GM04503 (cell line): ENCODE results near the gene MRGPRD.

Experiments used
- DNase-seq: peaks from one replicate; pipeline ENCODE4 v3.0.0-alpha.2; 2012; ENCODE audit warnings: low read depth

Gene MRGPRD, protein sequence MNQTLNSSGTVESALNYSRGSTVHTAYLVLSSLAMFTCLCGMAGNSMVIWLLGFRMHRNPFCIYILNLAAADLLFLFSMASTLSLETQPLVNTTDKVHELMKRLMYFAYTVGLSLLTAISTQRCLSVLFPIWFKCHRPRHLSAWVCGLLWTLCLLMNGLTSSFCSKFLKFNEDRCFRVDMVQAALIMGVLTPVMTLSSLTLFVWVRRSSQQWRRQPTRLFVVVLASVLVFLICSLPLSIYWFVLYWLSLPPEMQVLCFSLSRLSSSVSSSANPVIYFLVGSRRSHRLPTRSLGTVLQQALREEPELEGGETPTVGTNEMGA

DNA sequence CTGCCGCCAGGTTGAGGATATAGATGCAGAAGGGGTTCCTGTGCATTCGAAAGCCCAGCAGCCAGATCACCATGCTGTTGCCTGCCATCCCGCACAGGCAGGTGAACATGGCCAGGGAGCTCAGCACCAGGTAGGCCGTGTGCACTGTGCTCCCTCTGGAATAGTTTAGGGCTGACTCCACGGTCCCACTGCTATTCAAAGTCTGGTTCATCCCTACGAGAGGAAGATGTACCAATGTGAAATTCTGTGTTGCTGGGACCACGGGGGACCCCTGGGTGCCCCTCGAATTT, at the start of gene MRGPRD:
MRGPRD (minus strand) TSS at position 211 of the 290 bp plus-strand sequence; CDS start at position 211, 0 bp downstream.
- DNase-seq, result no peak

DNA sequence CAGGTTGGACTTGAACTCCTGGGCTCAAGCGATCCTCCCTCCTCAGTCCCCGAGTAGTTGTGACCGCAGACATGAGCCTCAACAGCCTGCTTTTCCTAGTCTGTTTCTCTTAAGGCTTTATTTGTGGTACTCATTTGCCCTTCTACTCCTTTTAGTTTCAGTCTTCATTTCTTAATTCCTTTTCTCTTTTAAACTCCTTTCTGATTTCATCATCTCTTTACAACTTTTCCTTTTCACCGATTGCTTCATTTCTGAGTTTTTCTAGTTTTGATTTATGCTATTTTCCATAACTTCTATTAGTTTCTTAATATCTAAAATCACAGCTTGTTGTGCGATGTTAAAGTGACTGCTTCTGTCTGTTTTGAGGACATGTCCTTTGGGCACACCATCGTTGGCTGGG, 49.5 kb upstream of the MRGPRD start:
- DNase-seq, result no peak

DNA sequence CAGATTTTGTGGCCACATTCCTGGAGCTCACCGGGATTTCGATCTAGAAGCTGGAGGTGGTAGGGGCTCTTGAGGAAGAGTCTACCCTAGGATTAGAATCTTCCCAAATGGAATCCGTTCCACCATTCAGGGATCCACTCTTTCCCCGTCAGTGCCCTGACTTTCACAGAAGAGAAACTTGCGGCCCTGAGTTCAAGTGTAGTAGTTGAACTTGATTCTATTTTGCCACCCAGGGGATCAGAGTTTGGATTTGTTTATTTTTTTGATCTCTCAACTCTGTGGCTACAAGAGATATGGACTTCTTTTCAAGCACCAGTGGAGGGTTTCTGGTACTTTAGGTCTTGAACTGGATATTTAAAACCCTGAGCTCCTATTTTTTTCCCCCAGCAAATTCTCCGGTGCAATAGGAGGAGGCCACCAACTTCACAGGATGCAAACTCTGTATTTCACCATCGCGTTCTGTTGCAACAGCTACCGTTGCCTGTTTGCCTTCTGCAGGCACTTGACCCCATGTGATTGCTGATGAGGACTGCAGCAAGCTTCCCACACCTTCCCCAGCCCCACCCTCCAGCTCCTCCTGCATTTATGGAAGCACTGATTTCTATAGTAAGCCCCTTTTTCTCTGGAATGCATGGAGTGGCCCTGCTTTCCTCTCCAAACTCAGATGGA, 47.1 kb upstream of the MRGPRD start:
- DNase-seq, result no peak

DNA sequence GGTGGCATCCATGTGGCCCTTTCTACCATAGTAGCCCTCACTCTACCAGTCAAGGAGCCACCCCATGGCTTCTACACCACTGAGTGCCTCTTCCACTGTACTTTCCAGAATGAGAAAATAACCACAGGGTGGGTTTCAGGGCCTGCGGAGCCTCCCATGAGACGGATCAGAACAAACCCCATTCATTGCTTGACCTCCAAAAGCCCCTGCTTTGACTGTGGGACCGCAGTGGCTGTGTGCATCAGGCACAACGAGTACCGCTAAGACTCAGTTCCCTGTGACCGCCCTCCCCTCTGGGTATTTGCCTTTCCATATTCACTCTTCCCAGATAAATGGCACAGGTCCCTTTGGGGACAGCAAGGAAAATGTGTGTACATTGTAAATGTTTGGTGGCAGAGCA, 43.7 kb upstream of the MRGPRD start:
- DNase-seq, result no peak

DNA sequence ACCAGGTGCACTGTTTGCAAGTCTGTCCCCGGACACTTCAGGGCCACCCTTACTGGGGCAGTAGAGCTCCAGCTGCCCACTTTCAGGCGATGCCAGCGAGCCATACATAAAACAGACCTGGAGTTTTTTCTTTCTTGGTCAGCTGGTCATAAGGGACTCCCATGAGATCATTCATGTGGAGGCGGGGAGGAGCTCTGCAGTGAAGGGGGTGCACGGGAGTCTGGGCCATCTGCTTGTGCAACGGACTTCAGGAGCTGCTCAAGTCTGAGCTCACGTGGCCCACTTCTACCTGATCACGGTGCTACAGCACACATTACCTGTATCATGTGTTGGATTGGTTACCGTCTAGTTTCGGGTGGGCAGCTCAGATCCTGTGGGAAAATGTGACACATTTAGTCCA, 41.5 kb upstream of the MRGPRD start:
- DNase-seq, result no peak

DNA sequence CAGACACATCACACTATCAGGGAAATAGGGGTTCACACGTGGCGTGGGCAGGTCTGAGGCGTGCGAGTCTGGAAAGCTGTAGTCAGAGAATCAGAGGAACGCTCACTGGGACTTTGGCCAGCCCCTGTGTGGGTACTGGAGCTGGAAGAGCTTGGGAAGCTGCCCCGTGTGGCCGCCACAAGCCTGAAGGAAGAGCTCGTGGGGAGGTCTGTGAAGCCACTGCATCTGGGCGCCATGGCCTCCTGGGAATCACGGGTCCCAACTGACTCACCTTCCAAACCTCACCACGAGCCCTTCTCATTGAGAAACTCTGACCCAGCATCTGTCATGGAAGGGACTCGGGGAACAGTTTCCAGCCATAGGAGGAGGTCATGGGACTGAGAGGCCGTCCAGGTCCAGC, 38.1 kb upstream of the MRGPRD start:
- DNase-seq, result peak; percentile 68

DNA sequence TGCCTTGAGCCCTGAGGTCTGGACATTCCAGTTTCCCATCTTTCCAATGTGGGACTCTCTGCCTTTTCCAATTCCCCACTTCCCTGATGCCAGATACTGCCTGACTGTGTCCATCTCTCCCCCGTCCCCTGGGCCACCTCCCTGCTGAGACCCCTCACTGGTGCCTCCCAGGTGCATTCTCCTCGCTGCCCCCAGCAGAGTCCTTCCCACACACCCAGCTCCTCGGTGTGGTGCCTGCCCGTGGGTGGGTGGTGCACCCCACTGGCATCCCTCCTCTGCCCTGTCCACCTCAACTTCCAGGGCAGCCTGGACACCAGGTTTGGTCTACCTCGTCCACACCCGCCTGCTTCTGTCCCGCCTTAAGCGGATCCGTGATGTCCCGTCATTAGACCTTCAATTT, 37.2 kb upstream of the MRGPRD start:
- no peak for DNase-seq

DNA sequence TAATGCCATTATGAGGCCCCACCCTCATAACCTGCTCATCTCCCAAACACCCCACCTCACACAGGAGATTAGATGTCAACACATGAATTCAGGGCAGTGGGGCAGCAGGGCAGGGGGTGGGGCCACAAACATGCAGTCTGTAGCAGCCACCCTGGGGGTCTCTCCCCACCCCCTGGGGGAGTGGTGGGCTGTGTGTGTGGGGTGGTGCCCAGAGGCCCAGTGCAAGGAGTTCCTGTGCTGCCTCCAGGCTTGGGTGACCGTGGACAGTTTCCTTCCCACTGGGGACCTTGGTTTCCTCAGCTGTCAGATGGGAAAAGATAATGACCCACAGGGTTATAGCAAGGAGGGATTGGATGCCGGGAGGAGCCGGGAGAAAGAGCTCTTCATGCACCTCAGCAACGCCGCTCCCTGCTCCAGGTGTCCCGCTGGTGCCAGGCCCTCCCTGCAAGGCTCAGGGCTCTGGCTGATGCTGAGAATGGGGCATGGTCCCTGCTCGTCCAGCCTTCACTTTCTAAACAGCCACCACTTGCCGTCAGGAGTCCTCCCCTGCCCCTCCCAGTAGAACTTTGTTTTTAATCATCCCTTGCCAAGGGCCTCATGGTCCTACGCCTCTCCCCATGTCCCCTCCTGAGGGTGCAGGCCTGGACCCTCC, 34.2 kb upstream of the MRGPRD start:
- no peak for DNase-seq

DNA sequence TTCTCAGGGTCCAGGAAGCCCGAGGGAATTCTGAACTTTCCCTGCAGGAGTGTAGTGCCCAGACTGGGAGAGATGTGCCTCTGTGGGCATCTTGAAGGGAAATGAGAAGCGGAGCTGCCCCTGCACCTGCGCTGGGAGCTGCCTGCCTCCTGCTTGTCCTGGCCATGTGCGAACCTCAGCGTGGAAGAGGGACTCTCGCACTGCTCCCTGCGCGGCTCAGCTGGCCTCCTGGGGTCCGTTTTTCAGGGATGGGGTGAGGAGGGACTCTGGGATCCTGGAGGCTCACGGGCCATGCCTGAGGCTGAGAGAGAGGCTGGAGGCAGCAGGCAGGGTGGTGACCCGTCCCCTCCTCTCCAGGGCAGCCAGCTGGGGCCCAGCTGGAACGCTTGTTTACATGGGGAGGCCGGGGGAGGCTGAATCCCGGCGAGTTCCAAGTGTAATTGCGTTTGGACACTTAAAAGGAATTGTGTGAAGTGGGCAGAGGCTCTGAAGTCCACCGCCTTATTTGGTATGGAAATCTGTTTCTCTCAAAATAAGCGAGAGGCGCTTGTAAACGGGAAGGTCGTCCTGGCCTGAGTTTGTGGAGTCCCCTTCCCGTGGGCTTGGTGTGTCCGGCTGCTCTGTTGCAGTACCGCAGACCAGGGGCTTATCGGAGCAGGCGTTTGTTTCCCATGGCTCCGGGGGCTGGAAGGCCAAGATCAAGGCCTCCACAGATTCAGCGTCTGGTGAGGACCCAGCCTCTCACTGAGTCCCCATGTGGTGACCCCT, 33.5 kb upstream of the MRGPRD start:
- DNase-seq, result no peak

DNA sequence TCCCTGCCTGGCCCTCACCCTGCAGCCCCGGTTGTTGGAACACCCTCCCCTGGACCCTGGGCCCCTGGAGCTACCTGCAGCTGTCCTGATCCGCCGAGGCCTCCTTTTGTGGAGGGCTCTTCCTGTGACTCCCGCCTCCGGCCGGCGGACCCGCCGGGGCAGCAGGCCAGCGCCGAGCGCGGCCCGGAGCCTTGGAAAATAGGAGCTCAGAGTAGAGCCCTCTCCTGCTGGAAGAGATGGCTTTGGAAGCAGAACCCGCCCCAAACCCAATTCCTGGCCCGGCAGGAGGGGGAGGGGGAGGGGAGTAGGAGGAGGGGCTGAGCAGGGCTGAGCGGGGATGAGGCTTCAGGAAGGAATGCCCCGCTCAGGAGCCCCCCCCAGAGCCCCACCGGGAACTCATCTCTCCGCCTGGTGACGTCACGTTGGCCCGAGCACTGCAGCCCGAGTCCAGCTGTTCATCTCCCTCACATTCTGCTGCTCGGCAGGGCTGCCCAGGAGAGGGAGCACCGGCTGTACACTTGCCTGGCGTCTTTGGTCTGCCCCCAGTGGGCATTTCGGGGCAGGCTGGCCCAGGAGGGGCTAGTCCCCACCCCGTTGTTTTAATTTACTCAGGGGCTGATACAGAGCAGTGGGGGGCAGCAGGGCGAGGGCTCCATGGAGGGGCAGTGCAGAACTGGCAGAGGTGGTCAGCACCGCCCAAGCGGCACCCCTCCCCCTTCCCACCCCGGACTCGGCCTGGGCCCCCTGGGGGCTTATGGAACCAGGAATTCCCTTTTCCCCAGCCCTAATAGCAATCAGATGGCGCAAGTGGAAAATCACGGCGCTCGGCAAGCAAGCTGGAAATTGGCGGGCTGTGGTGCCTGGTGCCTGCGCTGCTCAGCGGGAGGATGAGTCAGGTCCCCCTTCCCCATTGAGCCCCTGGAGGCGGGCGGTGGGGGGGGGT, 32.5 kb upstream of the MRGPRD start, which contains the start of gene MRGPRF:
MRGPRF (minus strand) TSS at position 238 of the 943 bp plus-strand sequence. CDS start 3,345 bp downstream, outside the sequence.
- DNase-seq, result no peak

DNA sequence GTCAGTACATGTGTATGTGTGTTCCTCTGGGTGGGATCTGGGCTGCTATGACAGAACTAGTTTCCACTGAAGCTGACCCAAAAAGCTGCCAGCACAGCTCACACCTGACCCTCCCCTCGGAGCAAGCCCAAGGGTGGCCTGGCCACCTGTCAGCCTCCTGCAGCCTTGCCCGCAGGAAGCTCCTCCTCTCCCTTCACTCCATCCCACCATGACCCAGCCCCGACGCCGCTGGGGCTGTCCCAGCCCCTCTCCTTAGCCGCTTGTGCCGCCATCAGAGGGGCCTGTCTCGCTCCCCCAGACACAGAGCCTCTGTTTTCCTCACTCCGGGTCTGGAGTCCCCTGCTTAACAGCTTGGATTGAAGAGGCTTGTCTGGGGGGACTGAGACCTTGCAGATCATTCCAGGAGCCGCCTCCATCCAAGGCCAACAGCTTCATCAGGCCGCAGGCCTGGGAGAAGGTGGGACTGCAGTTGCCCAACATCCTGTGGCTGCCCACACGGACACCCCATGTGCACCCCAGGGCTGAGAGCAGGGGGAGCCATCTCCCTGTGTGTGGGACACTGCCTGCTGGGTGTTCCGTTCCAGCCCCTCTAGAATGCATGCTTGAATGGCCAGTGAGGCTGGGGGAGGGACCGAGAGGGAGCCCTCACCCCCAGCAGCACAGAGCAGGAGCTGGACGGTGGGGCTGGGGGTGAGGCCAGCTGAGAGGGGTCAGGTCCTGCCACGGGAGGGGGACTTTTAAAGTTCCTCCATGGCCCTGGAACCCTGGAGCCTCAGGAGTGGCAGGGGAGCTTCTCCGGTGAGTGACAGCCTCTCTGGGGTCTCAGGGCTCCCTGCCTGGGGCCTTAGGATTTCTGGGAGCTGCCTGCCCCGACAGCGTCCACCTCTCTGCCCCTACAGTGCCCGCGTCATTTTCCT, 31.6 kb upstream of the MRGPRD start:
- no peak for DNase-seq

DNA sequence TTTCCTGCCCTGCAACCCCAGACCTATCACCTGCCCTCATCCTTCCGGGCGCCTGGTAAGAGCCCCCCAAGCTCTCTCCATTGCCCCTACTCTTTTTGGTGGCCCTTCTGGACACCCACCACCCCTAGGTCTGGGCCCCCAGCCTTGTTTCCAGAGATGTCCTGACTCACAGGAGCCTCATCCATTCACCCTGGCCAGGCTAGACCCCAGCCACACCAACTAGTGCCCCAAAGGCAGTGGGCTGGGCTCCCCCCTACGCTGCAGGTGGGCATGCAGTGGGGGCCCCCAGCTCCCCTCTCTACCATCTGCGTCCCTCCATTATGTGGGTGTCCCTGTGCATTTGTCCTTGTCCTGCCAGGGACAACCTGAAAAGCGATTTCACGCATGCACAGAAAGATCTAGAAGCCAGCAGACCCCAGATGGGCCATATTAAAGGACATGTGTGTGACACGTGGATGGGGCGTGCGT, 30.9 kb upstream of the MRGPRD start:
- no peak for DNase-seq

DNA sequence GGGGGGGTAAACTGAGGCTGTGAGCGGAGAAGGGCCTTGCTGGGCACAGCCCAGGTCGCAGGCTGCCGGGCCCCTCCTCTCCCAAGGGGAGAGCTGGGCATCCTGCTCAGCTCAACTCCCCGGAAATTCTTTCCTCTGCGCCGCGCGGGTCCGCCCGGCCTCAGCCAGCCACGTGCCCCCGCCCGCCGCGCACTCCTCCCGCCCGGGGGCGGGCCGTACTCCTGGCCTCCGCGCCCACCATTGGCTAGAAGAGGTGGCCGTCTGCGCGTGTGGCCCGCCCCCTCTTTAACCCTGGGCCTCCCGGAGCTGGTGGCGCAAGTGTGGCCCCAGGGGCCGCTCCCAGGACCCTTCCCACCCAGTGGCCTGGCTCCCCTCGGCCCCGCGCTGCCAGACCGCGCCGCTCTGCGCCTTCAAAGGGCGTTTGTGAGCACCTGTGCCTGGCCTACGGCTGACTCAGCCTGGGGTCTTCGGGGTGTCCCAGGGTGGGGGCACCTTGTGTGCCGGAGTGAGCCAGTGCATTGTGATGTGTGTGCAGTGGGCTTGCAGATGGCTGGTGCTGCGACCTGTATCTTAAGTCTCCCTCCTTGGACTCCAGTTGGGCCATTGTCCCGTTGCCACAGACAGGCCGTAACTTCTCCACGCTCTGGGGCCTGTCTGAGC, 30.3 kb upstream of the MRGPRD start:
- DNase-seq, result no peak

DNA sequence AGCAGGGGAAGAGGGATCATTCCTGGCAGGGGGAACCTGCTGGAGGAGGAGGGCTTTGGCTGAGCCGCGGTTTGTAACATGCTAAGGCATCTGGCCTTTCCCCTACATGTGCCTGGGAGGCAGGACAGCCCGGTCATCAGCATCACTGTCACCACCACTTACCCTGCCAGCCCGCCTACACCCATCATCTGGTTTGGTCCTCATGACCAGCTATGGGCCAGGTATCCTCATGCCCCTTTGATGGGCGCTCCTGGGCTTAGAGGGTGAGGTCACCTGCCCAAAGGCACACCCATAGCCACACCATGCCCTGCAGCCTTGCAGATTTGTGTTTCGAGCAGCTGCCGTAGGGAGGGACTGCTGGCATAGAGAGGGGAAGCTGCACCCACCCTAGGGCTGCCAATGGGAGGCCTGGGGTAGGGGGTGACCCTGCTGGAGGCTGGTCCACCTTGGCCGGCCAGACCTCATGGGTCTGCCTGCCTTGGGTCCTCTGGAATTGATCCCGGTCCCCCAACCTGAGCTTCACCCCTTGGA, 29.6 kb upstream of the MRGPRD start:
- DNase-seq, result no peak

DNA sequence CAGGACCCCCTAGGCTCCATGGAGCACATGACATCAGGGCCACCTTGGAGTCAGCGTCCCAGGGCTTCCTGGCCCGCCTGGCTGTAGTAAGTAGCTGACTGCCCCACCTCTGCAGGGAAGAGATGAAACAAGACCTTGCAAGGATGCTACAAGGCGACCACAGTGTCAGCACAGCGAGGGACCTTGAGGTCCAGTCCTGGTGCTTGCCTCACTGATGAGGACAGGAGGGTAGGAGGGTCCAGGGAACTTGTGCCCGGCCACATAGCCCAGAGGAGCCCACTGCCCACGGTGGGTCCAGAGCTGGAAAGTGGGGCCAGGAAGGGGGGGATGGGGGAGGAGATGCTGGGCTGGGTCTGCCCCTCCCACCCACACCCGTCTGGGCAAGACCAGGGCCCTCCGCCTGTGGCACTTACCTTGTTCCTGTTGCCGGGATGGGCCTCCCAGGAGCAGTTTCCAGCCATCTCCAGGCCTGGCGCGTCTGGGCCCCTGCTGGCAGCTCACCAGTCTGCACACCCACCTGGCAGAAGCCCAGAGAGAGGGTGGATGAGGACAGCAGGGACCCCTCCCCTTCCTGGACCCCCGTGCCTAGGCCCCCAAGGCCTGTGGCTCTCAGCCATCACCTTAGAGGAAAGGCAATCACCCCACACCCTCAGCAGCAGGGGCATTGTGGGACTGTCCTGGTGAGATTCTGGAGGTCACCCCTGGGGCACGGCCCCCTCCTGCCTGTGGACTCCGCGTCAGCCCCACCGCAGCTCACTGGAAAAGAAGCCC, 28.8 kb upstream of the MRGPRD start:
- DNase-seq, result no peak

DNA sequence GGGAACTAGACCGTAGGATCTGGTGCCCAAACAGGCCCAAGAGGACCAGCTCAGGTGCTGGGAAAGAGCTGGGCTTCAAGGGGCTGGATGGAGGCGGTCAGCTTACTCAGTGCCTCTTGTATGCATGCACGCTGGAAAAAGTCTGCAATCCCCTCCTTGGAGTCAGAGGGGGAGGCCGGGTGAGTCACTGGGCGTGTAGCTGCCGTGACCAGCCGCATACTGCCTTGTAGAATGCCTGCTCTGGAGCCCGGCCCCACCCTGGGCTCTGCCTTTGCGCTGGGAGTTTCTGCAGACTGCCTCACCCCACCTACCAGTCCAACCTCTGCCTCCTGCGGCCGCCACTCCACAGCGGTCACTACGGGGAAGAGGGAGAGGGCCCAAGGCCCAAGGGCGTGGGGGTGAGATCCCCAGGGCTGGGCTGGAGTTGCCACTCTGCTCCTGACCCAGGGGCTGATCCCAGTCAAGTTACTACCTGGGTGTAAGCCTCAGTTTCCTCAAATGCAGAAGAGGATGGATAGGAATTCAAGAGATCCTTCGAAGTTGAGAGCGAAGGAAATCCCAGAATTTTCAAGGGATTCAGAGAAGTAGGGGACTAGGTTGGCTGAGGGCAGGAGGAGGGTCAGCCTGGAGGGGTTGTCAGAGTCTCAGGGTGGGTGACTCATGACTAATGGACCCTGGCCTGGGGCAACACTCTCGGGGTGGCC, 28.1 kb upstream of the MRGPRD start:
- DNase-seq, result peak; percentile 87

DNA sequence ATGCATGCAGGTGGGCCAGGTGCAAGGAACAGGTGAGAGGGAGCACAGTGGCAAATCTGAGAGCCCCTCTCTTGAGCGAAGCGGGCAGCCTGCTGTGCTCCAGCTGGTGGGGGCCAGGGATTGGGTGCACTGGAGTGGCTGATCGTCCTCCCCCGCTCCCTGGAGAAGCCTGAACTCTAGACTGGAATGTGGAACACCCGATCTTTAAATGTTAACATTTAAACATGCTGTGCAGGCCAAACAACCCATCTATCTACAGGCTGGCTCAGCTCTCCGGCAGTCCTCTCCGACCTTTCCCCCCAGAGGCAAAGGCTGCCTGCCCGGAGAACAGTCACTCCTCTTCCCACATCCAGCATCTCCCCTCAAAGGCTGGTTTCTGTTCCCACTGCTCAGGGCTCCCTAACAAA, 27.2 kb upstream of the MRGPRD start:
- no peak for DNase-seq

DNA sequence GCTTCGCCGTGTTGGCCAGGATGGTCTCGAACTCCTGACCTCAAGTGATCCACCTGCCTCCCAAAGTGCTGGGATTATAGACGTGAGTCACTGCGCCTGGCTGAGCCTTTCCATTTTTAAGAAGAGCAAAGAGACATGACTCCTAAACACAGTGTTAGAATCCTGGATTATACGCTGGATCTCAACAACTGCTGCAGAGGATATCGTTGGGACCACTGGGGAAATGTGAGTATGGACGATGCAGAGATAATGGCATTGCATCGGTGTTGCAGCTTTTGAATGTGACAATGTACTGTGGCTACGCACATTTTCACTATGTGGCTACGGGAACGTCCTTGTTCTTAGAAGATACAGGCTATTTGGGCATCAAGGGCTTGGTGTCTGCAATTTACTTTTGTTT, 26.0 kb upstream of the MRGPRD start:
- DNase-seq, result no peak
